Measurements from ENCODE around the gene CTXN3.

The CTXN3 gene

DNA sequence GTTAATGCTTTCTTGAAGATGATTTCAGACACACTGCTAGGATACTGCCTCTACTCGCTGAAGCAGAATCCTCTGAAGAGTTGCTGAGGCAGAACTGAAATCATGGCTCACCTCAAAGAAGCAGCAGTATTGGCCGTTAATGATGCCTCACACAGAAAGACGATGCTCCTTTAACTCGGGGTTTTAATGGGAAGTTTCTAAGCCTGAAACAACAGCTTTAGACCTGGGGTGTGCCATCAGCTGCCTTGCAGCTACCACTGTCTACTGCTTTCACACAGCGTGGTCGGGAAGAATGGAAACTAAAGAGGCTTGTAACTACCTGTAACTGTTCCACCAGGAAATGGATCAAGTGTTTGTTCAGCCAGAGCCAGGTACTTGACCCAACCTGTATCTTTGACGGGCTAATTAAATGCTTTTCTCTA lies at the start of gene CTXN3:
TSS of gene CTXN3 (plus strand) at position 65 of the 422 bp plus-strand sequence. CDS start 8,440 bp downstream, outside the sequence.
- DNase-seq (ENCODE audit: low read depth): no peak

DNA sequence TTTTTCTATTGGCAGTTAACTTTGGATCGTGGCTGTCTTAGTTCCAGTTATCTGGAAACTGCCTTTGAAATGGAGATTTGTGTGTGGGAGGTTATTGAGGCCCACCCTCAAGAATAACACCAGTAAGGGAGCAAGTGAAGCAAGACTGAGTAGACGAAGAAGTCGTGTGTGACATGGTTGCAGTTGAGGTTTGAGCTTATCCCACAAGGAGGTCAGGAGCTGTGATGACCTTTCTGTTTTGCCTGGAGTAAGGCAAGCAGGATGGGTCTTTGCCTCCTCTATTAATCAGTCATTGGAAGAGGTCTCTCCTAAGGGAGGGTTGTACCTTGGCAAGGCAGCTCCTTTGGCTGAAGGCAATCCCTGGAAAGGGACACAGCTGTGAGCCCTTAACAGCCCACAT lies 49.6 kb upstream of the CTXN3 start:
- no peak for DNase-seq (ENCODE audit: low read depth)

DNA sequence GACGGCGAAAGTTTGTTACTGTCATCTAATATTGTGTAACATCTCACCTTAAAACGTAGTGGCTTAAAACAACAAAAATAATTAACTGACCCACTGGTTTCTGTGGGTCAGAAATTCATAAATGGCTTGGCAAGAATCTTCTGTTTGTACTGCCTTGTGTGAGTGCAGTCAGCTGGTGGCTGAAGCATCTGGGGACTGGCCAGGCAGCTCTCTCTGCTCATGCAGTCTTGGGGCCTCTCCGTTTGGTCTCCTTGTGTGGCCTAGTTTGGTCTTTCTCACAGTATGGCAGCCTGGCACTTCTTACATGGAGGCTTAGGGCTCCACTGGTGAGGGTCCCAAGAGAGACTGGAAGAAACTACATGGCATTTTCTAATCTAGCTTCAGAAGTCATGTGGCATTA lies 49.0 kb upstream of the CTXN3 start:
- DNase-seq (ENCODE audit: low read depth): no peak

DNA sequence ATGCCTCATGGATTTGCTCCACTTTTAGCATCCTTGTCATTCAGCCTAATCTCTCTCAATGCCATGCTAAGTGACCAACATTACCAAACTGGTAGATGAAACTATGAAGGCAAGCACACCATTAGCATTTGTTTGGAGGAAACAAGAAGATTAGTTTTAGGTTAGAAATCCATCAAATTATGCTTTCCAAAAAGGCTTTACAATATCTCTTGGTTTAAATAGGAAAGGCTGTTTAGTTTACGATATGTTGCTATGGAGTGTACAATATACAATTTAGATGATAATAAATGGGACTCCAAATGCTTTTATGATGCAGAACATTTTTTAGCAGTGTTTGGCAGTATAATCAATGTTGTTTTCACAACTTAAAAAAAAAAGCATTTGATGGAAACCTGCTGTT lies 47.8 kb upstream of the CTXN3 start:
- DNase-seq (ENCODE audit: low read depth): no peak

DNA sequence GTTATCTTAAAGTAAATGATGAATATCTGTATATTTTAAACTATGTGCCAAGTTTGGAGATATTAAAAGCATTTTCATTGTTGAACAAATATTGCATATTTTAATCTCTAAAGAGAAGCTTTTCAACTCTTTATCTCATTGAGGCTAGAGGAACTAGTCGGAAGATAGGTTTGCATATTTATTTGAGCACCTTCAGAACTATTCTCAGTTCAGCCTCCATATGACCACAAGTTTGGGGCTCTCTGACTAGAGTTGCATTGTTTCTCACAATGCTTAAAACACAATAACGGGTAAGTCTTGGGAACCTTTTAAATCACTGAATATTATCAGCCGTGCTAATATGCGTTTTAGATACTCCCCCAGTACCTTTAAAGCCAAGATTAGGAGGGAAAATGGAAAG lies 47.3 kb upstream of the CTXN3 start:
- DNase-seq (ENCODE audit: low read depth): no peak

DNA sequence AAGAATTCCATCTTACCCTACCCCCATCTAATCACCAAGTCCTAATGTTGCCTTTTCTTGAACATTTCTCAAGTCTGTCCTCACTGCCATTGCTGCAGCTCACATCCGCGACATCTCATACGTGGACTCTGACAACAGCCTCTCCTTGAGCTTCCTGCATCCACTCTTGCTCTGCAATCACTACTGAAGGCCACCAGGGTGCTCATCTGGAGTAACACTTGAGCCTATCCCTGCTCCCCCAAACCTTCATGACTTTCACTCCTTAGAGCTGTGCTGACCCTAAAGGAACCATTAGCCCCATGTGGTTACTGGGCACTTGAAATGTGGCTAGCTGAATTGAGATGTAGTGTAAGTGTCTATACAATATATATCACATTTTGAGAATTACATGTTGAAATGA lies 46.4 kb upstream of the CTXN3 start:
- DNase-seq (ENCODE audit: low read depth): no peak

DNA sequence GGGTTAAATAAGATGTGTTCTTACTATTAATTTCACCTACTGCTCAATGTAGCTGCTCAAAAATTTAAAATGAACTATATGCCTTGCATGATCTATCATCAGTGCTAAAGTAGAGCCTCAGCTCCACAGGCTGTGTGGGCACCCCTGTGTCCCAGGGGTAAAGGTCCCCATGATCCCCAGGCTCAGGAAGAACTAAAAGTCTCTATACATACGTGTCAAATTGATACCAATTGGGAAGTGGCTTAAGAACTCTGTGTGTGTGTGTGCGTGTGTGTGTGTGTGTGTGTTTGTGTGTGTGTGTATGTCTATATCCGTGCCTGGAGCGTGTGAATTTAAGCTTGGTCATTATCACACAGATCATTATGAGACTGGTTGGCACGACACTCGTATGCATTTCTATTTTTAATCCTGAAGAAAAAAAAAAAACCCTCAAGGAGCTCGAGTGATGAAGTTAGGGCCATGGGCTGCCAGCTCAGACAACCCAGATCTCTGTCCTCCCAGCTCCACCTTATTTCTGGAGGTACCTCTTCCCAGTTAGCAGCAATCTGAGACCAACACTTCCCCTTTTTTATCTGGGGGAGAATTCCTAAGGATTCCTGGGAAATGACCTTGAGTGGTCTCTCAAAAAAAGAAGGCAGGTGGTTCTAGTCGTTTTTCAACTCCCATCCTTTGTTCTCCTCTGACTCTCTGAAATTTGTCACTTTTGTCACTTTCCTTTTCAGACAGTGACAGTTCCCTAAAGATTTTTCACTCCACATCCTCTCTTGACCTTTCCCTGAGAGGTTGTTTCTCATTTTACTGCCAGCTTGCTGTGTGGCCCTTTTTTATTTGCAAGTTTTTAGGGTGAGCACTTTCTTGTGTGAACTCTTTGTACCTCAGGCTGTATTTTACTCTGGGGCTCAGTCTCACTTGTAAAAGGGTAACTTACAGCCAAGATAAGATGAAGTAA lies 45.7 kb upstream of the CTXN3 start:
- no peak for DNase-seq (ENCODE audit: low read depth)

DNA sequence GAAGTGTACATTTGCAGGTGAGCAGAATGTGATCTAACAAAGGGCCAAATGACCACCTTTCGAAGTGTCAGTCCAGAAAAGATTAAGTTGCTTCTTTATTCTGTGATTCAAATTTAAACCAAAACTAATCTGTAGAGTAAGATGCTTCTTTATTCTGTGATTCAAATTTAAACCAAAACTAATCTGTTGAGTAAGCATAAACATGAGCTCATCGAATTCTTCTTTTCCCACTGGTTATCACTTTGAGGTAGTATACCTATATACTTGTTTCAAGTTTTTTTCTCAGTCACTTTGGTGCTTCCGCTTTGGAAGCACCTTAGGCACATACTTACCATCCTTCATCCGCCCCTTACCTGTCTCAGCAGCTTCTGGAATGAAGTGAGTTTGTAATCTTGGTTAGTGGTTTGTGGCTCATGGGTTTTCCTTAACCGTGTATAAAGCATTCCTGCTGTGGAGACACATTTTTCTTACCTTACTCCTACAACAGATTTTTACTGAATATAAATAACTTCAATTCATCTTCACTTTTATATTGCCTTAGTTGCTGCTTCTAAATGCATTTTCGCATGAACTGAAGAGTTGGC lies 40.7 kb upstream of the CTXN3 start:
- no peak for DNase-seq (ENCODE audit: low read depth)

DNA sequence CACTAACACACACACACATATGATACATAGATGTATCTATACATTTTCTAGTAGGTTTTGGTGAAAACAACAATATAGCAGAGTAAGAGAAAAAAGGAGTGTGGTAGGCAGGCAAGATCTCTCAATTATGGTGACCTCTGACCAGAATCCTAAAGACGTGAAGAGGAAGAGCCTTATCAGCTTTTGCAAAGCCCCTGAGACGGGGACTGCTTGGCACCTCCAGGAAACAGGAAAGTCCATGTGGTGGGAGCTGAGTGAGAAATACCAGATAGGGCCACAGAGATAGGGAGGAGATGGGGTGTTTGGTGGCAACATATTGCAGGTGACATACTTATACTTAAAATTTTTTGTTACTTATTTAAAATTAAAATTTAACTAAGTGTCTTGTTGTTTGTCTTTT lies 39.9 kb upstream of the CTXN3 start:
- DNase-seq (ENCODE audit: low read depth): no peak

DNA sequence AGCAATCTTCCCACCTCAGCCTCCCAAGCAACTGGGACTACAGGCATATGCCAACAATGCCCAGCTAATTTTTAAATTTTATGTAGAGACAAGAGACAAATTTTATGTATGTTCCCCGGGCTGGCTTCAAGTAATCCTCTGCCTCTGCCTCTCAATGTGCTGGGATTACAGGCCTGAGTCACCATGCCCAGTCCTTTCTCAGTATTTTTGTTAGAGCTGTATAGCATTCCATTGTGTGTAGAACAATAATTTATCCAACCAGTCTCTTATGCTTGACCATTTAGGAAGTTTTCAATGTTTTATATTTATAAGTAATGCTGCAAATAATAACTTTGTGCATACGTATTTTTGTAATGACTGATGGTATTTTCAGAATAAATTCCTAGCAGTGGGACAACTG lies 38.9 kb upstream of the CTXN3 start:
- DNase-seq (ENCODE audit: low read depth): no peak

DNA sequence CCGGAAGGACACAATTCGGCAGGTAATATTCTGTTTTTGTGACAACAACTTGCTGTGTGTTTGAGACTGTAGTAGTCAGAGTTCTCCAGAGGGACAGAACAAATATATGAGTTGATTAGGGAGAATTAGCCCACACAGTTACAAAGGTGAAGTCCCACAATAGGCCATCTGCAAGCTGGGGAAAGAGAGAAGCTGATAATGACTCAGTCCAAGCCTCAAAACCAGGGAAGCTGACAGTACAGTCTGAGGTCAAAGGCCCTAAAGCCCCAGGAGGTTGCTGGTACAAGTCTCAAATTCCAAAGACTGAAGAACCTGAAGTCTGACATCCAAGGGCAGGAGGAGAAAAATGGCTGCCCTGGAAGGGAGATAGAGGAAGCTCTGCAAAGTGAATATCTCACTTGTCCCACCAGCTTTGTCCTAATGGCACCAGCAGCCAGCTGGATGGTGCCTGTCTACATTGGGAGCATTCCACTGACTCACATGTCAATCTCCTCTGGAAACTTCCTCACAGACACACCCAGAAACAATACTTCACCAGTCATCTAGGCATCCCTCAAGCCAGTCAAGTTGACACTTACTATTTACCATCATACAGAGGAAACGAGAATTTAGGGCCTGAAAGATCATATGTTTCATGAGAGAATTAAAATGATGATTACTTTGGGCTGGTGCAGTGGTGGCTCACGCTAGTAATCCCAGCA lies 36.3 kb upstream of the CTXN3 start:
- DNase-seq (ENCODE audit: low read depth): no peak

DNA sequence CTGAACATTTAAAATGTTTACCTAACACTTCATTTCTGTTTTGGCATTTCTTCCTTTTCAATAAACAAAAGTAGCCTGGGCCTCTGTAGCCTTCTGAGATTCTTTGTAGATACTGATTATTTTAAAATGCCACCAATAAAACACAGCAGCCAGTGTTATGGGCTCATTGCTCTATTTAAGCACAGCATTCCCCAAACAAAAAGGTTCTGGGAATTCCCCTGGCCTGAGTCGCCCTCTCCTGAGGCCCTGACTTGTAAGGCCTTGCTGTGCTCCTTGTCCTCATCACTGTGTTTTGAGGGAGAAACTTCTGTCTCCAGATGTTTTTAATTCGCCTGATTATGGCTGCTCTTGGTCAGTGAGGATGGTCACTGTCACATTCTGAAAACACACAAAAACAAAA lies 33.0 kb upstream of the CTXN3 start:
- DNase-seq (ENCODE audit: low read depth): peak; percentile 22

DNA sequence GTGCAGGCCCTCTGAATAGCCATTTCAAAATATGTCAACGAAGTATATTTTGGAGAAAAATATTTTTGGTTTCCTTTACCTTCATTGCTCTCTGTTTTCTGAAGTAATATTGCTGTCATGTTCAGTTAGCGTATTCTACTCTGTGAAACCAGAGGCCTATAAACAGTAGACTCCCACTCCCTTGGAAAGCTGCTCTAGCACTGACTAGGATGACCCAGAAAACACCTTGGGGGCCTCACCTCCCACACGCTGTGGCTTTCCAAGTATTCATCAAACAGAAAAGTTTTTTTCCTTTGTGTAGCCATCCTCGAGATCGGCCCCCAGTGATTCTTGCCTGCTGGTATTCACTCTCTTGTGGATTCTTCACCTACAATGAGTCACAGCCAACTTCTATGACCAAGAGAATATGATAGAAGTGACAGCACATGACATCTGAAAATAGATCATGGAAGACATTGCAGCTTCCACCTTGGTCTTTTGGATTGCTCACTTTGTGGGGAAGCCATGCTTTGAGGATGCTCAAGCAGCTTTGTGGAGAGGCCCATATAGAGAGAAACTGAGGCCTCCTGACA lies 28.9 kb upstream of the CTXN3 start:
- DNase-seq (ENCODE audit: low read depth): no peak

DNA sequence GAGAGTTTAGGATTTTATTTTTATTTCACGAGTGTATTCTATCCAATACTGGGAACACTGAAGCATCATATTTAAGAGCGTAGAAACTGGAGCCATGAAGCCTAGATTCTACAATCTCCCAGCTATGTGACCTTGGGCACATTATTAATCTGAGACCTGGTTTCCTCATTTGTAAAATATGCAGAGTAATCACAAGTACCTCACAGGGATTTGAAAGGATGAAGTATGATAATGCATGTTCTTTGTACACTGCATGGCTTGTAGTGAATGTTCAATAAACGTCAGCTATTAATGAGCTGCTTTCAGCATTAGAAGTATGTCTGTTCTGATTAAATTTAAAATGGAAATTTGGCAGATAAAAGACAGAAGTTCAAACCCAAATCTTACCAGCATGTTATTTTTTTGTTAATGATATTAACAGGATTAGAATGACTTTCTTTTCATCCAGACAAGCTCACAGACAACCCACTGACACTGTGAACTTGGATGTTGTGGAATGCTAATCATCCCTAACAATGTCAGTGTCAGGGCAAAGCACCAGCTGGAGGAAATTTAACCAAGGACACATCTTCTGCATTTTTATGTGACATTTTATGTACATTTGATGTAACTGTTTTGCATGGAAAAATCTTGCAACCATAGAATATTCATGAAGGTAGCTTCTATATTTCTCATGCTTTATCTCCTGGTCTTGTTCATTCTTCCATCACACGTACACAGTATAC lies 27.1 kb upstream of the CTXN3 start:
- DNase-seq (ENCODE audit: low read depth): no peak

DNA sequence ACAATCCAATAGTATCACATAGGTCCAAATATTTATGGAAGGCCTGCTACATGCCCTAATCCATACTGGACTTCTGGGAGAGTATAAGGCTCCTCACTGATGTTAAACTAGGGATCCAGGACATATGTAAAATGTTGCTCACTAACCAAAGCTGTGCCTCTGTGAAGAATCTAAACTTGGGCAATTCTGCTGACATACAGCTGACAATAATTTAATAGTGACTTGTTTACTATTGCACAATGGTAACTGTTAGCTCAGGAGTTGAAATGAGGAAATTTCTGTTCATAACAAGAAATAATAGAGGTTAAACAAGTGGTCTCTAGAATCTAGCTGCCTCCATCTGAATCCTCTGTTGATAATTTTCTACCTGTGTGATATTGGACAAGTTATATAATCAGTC lies 14.9 kb upstream of the CTXN3 start:
- no peak for DNase-seq (ENCODE audit: low read depth)

DNA sequence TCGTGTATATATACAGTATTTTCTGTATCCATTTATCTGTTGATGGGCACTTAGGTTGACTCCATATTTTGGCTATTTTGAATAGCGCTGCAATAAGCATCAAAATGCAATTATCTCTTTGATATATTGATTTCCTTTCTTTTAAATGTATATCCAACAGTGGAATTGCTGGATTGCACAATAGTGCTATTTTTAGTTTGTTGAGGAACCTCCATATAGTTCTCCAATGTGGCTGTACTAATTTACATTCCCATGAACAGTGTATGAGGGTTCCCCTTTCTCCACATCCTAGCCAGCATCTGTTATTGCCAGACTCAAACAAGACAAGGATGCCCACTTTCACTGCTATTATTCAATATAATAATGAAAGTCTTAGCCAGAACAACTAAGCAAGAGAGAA lies 9.1 kb upstream of the CTXN3 start:
- DNase-seq (ENCODE audit: low read depth): no peak

DNA sequence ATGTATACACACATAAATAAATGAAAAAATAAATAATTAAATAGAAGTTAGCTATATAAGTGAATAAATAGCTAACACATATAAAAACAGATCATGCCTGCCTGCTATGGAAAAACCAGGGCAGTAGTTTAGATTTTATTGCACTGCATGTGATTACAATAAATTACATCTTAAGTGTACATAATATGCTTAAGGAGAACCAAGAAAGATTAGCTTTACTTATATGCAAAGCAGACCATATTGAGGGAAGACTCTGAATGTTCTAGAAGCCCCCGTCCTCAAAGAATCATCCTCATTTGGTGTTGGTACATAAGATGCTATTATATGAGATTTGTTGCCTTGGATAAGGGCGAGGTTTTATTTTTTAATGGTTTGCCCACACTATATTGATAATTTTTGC lies 5.9 kb upstream of the CTXN3 start:
- DNase-seq (ENCODE audit: low read depth): no peak

DNA sequence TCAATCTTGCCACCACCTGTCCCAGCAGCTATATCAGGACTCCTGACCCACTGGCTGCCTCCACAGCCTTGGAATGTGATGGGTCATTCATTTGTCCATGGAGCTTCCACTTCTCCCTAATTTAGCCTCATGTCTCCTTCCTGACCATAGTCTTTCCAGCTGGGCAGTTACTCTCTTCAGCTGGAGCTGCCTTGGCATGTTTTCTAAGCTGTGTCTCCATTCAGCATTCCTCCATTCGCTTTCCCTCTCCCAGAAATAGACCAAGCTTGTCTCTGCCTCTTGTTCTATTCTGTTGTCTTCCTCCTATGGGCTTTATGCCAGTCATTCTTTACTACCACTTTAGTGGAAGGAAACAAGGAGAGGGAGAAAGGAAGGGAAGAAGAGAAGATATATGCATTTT lies 5.3 kb upstream of the CTXN3 start:
- DNase-seq (ENCODE audit: low read depth): no peak

DNA sequence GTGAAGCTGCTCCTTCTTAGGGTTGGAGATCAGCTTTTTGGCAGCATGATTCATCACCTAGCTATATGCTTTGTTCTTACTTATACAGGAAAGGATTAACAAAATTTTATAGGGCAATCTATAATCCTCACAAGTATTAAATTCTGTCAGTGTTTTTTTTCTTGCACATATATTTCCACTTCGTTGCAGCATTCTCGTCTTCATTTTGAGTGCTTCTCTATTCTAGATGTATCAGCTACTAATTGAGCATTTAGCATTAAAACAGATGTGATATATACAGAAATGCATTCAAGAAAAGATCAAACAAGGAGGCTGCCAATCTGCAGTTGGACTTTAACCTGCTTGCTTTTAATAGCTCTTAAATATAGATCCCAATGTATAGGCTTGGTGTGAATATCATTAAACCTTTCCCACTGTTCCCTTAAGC lies 3.6 kb upstream of the CTXN3 start:
- no peak for DNase-seq (ENCODE audit: low read depth)

DNA sequence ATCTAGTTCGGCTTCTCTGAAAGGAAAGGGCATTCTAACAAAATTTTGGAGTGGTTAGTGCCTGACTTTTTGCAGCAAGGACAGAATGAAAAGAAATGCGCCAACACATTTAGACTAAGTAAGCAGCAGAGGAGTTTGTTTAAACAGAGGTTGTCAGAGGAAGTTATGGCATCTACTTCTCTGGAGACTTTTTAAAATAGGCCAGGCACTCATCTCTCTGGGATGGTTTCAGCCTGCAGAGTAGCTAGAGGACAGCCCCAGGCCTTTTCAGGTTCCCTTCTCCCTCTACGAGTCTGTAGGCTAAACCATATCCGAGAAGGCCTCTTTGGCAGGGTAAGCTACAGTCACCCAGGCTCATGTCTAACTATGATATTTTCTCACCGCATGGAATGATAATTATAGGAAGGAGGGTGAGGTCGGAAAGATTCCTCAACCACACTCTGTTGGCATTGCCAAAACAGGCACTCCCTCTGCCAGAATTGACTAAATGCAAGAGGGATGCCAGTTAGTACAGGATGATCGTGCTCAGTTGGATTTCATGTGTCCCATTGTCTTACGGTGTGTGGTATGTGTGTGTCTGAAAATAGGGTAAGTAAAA lies 1.4 kb upstream of the CTXN3 start:
- no peak for DNase-seq (ENCODE audit: low read depth)

DNA sequence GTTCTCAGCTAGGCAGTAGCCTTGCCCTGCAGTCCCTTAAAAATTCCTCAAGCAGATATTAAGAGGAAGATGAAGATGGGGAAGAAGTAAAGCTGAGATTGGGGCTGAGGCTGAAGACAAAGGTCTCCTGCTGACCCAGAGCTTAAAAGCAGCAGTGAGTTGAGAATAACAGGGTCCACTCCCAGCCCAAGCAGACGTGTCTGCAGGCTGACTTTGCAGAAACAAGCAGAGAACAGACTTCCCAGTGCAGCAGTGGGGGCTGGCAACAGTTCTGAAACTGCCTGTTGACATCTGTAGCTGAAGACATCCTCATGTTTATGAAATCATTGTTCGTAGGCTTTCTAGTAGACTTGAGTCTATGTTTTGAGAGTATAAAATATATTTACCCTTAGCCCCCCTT lies 1.1 kb downstream of the CTXN3 start:
- DNase-seq (ENCODE audit: low read depth): no peak

DNA sequence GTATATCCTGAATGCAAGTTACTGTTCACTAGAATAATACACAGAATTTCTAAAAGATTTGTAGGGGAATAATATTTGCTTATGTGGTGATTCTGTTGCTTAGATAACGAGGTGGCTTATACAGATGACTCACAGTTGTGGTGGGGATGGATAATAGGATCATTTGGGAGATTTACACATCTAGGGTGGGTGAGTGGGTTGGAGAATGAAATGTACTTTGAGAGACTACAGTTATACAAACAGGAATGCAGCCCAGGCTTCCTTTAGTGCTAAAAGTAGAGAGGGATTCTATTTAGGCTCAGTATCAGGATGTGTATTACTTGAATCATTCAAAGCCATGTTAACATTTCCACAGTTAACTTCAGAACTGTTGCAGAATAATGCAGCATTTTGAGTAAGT lies 1.8 kb downstream of the CTXN3 start:
- DNase-seq (ENCODE audit: low read depth): peak; percentile 3
